ENCODE data around the gene NKX1-2.

Gene NKX1-2

DNA sequence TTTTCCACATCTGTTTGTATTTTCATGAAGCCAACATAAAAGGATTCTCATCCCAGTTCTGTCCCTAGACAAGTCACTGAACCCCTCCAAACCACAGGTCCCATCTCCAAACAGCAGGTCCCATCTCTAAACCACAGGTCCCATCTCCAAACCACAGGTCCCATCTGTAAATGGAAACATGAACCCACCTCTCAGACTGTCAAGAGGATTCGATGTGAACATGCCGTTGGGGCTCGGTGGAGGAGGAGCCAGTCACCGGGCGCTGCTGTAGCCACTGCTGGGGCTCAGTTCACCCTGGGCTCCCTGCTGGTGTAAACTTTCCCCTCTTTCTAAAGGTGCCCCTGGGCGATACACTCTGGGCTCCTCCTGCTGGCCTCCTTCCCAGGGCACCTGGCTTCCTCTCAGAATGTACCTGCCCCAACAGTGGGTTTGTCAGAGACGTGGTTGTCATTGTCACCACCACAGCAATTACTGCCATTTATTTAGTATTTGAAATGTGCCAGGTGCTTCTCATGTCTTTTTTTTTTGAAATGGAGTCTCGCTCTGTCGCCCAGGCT lies 24.8 kb upstream of the NKX1-2 start:
- DNase-seq = no peak

DNA sequence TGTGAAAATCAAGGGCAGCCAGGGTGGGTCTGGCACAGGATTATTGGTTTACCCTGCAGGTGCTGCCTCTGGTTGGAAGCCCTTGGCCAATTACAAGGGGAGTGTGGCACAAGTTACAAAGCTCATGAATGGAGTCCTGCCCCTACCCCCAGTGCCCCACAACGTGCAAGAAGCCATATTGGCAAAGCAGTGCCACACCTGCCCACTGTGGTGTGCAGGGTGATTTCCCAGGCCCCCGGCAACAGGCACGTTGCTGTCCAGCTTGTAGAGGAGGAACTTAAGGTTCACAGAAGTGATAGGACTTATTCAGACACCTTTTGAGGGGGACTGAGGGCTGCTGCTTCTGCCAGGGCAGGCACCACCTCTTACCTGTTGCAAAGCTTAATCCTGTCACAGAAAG lies 23.2 kb upstream of the NKX1-2 start:
- no peak for DNase-seq

DNA sequence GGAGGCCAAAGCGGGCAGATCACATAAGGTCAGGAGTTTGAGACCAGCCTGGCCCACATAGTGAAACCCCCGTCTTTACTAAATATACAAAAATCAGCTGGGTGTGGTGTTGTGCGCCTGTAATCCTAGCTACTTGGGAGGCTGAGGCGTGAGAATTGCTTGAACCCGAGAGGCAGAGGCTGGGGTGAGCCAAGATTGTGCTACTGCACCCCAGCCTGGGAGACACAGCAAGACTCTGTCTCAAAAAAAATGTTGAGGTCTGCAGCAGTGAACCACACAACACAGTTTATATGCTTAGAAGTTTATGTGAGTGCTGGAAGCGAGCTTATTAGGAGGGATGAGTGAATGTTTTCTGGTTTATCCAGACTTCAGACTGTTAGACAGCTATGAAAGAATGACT lies 22.2 kb upstream of the NKX1-2 start:
- DNase-seq = no peak

DNA sequence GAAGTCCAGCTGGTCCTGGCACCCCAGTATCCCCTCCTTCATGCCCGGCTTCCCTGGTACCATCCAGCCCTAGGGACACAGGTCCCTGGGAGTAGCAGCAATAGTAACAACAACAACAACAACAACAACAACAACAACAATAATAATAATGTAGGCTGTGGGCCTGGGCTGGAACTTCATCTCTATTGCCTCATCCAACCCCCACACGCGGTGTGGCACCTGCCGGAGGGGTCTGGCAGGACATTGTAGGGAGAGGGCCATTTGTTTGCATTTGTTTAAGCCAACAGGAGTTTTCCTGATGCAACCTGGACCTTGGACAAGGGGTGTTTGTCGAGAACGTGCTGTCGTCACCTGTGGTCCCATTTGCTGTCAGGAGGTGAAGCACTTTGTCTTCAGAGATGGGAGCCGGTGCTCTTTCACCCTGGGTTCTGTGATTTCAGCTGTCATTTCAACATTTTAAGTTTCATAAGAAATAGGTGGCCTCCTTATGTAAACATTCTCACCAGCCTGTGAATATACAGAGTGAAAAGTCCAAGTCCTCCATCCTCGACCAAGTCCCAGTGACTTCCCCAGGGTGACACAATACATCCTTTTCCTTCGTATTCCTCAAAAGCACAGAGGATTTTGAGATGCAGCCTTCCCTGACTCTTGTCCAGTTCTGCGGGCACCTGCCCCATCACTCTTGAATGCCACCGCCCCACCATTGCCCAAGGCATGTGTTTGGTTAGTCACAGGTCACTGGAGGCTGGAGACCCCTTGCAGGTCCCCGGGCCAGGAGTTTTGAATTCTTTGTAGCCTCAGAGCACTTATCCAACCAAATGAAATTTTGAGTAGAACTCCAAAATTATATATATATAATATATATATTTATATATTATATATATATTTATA lies 21.0 kb upstream of the NKX1-2 start:
- DNase-seq = no peak

DNA sequence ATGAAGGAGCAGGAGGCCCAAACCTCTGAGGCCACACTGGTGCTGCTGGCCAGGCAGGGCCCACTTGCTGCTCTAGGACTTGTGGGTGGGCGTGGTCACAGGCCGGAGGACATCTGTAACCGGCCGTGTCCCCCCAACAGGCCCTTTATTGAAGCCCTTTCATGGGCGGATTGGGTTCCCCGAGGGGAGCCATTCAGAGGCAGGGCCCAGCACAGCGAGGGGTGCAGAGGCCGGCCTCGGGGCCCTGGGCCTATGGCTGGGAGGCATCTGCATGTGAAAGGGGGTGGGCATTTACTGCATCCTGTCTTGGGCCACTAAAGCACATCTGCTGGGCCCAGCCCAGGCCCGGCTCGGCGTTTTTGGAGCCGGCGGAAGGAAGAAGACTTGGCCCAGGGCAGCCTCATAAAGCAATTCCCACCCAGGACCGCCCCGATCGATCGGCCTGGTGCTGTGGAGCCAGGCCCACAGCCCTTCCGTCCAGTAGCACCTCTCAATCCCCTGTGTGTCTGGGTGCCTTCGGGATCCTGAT lies 20.2 kb upstream of the NKX1-2 start:
- no peak for DNase-seq

DNA sequence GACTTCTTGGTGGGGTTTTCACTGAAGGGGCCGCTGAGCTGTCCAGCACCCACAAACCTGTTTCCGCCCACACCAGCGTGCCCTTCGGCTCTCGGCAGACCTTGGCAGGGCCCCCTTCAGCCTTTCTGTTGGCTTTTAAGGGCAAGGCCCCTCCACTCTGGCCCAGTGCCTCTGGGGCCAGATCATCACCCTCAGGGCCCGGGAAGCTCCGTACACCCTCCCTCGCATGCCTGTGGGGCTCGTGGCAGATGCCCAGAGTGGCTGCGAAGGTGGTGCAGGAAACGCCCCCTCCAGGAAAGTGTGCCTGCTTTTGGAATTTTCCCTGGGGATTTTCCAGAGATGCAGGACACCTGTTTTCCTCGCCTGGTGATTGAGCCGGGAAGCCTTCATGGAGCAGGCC lies 18.8 kb upstream of the NKX1-2 start:
- DNase-seq = no peak

DNA sequence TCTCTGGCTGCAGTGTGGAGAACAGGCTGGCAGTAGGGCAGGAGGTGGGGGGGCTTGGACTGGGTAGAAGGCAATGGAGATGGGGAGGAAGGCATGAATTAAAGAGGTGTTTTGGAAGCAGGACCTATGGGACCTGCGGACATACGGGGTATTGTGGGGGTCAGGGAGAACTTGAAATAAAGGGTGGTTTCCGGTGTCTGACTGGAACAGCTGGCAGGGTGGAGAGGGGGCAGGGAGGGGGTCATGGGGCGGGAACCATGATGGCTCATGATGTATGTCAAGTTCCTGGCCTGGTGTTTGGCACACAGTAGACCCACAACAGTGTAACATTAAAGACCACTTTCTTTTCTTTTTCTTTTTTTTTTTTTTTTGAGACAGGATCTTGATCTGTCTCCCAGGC lies 17.3 kb upstream of the NKX1-2 start:
- DNase-seq = no peak

DNA sequence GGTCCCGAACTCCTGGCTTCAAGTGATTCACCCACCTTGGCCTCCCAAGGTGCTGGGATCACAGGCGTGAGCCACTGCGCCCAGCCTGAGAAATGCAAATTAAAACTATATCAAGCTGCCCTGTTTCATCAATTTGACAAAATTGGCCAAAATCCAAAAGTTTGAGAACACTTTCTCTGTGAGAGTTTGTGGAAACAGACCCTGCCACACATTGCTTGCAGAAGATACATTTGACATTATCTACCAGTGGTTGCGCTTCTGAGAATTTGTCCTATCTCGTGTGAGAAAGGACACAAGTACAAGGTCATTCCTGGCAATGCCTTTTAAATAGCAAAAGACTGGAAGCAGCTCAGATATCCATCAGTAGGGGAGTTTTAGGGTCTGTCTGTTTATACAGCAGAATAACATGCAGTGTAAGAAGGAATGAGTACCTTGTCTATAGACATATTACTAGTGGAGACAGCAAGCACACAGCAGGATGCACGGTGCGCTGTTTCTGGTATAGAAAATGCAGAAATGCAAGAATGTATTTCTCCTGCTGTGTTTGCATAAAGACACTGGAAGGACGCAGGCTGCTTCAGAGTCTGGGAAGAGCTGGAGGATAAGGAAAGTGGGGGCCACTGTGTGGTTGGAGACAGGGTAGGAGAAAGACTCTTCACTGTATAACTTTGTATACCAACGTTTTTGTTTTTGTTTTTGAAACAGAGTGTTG lies 16.1 kb upstream of the NKX1-2 start:
- no peak for DNase-seq

DNA sequence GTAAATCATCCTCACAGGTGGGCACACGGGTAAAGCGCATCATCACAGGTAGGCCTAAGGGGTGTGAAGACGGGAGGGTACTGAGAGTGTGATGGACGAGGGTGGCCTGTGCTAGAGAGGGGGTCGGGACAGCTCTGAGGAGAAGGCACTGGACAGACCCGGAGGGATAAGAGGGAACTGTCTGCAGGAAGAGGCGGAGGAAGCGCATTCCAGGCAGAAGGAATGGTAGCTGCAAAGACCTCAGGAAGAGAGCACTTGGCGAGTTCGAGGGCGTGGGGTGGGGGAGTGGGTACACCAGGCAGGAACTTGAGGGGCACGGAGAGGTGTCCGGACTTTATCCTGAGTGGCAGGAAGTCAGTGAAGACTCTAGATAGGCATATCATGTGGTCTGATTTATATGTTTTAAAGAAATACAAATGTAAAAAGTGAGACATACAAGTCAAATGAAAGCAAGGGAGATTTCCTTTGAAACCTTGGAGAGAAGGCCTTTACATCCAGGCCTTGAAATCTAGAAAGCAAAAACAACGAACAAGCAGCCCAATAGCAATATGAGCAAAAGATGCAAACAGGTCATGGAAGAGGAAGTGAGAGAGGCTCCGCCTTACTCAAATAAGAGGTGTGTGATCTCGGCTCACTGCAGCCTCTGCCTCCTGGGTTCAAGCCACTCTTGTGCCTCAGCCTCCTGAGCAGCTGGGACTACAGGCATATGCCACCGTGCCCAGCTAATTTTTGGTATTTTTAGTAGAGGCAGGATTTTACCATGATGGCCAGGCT lies 15.4 kb upstream of the NKX1-2 start:
- DNase-seq = no peak

DNA sequence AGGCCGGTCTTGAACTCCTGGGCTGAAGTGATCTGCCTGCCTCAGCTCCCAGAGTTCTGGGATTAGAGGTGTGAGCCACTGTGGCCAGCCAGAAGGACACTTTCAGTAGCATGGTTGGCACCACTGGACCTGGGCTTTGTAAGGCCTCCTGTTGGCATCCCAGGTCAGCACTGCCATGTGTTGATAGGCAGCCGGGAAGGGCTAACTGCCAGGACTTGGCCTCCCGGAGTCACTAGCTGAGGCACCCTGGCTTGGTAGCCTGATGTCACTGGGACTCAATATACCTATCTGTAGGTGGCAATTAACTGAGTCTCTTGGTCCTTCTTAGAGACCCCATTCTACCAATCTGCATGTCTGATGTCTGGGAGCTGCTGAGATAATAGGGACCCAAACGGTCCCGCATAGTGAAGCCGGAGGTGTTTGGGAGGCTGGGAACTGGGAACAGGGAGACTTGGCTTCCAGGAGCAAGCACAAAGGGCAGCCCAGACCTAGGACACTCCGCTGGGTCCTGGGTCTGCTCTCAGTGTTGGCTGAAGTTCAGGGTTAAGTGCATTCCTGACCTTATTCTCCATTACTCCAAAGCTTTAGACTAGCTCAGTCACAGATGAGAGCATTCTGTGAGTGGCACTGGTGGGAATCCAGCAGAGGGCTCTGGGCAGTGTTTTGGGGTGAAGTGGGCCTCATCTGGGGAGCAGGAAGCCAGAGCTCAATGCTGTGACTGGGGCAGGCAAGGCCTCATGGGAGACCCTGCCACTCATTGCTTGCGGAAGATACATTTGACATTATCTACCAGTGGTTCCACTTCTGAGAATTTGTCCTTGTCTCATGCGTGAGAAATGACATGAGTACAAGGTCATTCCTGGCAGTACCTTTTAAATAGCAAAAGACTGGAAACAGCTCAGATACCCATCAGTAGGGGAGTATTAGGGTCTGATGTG lies 14.5 kb upstream of the NKX1-2 start:
- no peak for DNase-seq

DNA sequence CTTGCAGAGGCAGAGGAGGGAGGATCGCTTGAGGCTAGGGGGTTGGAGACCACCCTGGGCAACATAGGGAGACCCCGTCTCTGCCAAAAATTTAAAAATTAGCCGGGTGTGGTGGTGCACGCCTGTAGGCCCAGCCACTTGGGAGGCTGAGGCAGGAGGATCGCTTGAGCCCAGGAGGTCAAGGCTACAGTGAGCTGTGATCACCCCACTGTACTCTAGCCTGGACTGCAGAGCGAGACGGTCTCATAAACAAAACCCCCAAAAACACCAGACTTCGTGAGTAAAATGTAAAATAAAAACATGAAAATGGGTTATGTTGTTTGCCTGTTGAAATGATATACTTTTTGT lies 12.5 kb upstream of the NKX1-2 start:
- no peak for DNase-seq

DNA sequence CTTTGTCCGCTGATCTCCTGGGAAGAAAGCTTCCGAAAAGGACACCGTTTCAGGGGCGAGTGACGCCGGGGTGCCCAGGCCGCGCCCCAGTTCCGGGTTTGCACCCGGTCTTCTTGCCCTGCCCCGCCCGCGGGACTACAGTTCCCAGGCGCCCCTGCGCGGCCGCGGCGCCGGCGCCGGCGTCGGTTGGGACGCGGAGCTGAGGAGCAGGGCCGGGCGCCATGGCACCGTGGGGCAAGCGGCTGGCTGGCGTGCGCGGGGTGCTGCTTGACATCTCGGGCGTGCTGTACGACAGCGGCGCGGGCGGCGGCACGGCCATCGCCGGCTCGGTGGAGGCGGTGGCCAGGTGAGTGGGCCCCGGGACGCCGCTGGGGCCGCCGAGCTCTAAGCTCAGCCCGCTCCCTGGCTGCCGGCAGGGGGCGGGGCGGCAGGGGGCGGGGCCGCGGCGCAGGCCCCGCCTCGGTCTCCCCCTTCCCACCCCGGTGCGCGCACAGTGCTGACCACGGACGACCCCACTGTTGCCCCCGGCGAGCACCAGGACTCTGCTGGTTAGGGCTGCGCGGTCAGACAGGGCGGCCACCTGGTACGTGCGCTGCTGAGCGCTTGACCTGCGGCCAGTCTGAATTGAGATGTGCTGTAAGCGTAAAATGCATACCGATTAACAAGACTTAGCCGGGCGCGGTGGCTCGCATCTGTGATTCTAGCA lies 12.0 kb upstream of the NKX1-2 start, which contains the start of gene LHPP:
TSS of gene LHPP (plus strand) at position 182 of the 706 bp plus-strand sequence. CDS start at position 222, 40 bp downstream.
- DNase-seq = peak; percentile 79

DNA sequence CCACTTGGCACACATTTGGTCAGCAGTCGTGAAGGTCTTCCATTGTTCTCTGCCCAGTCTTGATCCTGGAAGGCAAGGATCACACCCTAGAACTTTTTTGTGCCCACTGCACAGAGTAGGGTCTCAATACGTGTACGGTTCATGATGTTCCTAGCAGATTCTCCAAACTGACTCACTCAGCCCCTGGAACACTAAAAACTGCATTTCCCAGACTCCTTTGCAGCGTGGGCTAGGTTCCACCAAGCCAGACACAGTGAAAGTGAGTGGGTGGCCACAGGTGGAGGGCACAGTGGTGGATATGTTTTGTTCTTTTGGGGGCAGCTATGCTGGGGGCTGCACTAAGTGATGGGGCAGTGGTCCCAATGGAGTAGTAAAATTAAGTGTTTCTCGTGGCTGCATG lies 10.3 kb upstream of the NKX1-2 start:
- DNase-seq = no peak

DNA sequence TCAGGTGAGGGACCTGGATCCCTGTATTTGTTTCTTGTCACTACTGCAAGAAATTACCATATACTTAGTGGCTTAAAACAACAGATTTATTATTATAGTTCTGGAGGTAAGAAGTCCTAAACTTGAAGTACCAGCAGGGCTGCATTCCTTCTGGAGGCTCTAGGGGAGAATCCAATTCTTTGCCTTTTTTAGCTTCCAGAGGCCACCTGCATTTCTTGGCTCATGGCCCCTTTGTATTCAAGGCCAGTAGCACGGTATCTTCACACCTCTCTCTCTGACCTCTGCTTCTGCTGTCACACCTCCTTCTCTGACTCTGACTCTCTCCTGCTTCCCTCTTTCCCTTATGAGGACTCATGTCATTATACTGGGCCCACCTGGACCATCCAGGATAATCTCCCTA lies 9.6 kb upstream of the NKX1-2 start:
- DNase-seq = no peak

DNA sequence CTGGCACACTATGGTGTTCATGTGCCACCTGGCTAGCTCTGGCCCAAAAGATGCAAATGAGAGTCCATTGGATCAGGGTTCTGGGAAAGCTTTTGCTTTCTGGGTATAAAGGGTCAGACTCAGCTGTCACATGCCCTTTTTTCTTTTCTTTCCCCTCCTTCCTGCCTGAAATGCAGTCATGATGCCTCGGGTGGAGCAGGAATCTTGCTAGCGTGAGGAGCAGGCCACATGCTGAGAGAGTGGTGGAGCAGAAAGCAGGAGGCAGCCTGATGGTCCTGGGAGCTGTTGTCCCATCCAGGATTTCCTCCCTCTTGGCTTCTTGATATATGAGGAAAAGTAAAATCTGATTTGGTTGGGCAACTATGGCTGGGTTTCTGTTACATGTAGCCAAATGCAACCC lies 9.1 kb upstream of the NKX1-2 start:
- no peak for DNase-seq

DNA sequence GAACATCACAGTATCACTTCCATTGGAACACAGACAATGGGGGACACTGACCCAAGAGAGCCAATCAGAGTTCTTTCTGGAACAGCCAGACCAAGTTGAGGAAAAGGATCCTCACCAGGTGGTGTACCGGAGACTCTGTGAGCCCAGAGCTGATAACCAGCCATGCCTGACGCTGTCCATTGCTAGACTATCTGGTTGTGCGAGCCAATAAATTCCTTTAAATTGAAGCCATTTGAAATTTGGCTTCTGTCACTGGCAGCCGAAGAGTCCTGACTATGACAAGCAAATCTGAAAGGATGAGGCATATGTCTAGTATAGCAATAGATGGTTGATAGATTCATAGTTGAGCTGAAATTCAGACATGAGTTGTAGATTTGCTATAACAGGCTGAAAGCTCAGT lies 8.6 kb upstream of the NKX1-2 start:
- no peak for DNase-seq

DNA sequence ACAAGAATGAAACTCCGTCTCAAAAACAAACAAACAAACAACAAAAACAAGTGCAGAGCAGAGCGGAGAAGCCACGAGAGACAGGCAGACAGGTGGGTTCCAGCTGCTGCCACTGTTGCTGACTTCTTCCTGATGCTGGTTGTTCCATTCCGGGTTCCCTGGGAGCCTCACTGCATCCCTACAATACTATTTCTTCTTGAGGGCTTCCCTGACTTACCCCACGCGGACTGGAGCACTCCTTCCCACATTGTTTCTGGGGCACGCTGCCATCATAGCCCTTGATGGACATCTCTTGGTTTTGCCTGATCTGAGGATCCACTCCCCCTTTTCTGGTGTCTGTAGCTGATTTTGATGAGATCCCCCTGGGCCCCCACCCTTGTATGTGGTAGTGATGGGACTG lies 5.6 kb upstream of the NKX1-2 start:
- no peak for DNase-seq

DNA sequence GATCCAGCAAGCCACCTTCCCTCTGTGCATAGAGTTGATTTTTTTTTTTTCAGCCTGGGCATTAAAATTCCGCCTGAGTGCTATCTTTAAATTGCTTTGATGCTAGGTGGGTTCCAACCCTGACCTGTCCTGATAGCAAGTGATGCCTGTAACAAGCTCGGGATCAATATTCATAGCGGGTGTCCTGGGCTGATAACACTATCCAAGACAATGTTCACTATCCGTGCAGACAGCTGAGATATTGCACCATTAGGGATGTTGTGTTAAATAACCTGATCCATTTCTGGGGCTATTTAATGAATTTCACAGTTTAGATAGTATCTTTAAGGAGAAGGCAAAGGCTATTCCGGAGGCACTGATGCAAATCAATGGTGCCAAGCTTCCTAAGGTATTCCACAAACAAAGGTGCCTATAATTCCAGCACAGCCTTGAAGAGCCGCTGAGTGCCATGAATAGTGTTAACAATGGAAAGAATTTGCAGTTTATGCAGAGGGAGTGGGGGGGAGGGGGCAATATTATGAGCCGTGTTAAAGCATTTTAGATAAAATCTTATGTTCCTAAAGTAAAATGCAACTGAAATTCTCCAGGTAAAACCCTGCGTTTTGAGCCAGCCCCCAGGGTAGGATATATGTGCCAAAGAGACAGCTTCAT lies 4.2 kb upstream of the NKX1-2 start:
- DNase-seq = no peak

DNA sequence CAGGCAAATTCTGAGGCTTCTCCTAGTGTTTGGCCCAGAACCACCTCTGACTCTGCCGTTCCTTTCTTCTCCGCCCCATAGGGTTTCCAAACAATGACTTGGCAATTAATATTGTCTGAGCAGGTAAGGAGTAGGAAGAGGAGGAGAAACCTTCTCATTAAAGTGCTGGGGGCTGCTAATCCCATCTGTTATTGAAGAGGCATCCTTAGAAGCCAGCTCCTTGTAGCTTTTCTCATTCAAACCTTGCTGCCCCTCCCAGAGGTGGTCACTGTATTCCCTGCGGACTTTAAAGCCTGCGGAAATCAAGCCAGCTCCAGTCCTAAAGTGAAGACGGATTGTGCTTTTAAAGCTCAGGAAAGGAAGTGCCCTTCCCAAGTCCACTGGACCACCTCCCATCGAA lies 1.4 kb upstream of the NKX1-2 start:
- DNase-seq = no peak

DNA sequence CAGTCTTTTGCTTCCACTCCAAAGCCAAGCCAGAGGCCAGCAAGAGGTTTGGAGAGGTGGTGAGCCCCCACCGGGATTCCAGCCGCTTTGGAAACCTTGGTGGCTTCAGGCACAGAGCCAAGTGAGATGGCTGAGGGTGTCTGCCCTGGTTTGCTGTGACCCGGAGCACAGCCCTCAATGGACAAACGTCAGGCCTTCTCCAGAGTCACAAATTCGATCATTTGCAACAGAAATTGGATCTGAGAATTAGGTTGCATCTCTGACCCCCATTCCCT lies 885 bp upstream of the NKX1-2 start:
- DNase-seq = no peak
